Germinal center (tissue), 1 donor: ENCODE data around the gene BBLN.
A peak's percentile ranks its signal among the peaks of the same experiment; 100 is the strongest.

Source experiments
- DNase-seq: peaks from one replicate; pipeline ENCODE4 v3.0.0; 2012; ENCODE audit warnings: mixed read lengths, low spot score

Gene BBLN

DNA sequence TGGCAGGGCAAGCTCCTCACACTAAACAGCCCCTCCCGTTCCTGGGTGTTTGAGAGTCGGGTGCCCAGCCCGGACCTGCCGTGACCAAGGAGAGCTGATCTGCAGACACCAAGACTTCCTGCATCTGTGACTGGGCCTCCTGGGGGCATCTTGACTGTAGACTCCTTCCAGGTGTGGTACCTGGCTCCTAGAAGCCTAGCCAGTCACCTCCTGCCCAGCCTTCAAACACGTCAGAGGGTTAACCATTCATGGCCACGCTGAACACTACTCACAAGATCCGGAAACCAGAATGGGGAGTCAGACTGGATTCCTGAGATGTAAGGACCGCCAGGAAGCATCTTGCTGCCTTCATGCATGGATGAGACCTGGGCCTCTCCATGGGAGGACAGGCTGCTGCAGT is 14.5 kb upstream of the BBLN start:
- no peak for DNase-seq

DNA sequence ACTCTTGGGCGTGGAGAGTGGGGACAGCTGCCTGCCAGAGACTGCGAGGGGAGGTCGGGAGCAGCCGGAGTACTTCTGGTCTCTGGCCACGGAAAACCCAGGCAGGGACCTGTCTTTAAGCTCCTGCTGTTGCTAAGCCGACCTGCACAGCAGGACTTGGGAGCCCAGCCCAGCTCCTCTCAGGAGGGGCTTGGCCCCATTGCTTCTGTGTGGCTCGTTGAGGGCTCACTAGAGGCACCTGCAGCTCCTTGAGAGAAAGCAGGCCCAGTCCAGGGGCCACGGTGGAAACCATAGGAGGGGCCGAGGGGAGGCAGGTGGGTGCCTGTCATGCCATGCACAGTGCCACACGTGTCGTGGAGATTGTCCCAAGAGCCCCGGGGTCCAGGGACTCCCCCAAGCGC is 14.1 kb upstream of the BBLN start:
- no peak for DNase-seq

DNA sequence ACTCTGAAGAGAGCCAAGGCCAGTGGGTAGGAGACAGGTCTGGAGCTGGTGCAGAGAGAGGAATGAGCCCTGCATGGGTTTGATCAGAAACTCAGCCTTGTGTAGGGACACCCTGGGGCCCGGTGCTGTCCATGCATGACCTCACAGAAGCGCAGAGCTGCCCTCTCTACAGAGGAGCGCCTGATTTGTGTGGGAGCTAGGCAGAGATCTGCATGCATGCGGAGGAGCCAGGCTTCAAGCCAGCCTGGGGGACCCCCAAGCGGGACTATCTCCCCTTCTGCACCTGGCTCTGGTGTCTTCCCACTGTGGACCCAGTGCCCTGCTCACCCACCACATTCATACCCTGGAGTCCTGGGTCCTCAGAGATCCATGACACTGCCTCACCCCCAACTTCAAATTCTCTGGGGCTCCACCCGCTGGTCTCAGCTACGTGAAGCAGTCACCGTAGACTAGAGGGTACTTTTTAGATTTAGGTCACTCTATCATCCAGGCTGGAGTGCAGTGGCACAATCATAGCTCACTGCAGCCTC is 13.4 kb upstream of the BBLN start:
- DNase-seq = no peak

DNA sequence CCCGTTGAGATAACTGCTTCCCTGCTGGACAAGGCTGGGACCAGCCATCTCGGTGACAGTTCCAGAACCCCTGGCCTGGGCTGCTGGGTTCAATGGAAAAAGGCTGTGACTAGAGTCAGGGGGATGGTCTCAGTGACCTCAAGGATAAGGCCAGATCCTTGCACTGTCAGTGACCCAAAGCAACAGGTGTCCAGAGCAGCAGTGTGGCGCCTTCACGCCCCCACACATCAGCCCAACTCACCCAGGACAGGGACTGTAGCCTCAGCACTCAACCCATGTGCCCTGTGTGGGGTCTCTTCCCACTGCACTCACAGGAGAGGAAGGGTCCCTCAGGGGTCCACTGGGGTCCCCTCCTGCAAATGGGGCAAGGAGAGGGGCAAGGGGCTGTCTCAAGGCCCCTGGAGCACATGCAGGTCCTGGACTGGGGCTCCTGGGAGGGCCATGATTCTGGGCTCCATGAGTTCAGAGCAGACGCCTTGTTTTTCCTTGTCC is 11.5 kb upstream of the BBLN start:
- no peak for DNase-seq

DNA sequence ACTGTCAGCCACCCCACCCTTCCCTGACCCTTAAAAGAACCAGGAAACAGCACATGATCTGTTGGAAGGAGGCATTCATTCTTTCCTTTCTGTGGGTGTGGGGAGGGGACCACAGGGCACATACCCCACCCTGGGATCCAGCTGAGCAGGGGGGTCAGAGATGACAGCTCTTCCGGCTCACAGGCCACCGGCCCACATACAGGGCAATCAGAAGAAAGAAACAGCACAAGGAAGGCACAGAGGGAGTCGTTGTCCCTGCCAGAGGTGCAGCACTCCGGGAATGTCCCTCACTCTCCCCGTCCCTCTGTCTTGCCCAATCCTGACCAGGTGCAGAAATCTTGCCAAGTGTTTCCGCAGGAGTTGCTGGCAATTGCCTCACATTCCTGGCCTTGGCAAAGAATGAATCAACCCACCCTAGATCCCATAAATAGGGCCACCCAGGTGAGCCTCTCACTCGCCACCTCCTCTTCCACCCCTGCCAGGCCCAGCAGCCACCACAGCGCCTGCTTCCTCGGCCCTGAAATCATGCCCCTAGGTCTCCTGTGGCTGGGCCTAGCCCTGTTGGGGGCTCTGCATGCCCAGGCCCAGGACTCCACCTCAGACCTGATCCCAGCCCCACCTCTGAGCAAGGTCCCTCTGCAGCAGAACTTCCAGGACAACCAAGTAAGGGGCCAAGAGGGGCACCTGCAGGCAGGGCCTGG is 10.9 kb upstream of the BBLN start, which contains the start of gene LCN2:
Gene LCN2 (plus strand): TSS at position 453 of the 701 bp plus-strand sequence. CDS start 73 bp downstream, at position 526.
- no peak for DNase-seq

DNA sequence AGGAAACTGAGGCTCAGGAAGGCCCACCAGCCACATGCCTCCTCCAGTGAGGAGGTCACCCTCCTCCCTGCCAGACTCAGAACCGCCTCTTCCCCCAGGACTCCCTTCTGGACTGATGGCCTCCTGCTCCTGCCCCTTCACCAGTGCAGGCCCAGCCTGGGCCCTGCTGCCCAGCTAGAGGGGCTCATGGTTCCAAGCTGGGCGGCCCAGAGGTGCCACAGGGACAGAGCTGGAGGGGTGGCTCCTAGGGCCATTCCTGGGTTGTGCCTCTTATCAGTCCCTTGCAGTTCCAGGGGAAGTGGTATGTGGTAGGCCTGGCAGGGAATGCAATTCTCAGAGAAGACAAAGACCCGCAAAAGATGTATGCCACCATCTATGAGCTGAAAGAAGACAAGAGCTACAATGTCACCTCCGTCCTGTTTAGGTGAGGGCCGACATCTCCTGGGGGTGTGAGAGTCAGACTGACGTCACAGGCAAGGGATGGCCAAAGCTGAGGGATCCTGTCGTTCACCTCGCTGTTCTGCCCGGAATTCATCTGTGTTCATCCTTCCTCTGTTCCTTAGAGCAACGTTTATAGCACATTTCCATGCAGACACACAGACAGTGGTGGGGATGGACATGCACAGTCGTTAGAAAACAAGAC is 10.0 kb upstream of the BBLN start:
- DNase-seq = no peak

DNA sequence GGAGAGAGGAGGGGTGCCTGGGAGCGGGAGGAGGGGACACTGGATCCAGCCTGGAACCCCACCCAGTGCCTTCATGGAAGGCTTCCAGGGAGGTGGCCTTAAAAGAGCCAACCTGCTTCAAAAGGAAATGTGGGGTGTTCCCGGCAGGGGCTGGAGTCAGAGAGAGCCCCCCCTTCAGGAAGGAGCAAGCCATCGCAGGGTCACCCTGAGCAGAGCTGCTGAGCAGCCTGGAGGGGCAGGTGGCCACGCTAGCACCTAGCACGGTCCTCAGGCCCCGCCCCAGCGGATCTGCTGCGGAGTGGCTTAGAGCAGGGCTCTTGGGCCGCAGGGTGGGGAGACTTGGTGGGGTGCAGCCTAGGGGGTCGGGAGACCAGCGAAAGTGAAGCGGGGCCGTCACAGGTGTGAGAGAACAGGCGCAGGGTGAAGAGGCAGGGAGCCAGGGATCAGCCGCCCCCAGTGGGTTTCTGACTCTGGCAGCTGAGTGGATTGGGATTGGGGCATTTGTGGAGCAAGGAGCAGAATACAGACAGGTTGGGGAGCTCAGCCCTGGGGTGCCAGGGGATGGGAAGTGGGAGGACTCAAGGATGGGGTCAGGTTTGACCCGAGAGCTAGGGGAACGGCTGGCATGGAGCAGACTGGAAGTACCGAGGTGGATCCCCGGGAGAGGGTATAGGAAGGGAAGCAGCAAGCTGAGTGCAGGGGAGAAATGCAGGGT is 9.3 kb upstream of the BBLN start:
- DNase-seq = no peak

DNA sequence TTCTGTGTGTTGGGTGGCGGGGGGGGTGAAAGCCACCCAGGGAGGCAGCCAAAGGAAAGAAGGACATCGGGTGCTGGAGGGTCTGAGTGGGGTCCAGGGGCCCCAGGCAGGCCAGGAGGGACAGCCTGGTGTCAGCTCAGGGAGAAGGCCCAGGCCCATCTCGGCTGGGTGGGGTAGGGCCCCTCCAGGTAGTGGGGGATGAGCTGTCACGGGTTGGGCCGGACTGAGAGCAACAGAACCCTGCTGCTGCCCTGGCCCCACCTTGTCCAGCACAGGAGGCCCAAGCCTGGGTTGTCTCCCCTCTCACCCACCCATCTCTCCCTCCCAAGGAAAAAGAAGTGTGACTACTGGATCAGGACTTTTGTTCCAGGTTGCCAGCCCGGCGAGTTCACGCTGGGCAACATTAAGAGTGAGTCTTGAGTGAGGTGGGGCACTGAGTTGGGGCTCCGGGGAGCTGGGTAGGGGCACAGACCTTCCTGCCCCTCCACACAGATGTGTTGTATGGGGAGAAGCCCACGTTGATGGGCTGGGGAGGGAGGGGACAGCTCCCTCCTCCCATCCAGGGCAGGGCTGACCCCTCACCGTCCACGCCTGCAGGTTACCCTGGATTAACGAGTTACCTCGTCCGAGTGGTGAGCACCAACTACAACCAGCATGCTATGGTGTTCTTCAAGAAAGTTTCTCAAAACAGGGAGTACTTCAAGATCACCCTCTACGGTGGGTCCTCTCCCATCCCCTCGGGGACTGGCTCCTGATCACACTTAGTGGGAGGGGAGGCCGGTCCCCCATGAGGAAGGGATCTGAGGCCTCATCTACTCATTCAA is 8.5 kb upstream of the BBLN start:
- DNase-seq = no peak

DNA sequence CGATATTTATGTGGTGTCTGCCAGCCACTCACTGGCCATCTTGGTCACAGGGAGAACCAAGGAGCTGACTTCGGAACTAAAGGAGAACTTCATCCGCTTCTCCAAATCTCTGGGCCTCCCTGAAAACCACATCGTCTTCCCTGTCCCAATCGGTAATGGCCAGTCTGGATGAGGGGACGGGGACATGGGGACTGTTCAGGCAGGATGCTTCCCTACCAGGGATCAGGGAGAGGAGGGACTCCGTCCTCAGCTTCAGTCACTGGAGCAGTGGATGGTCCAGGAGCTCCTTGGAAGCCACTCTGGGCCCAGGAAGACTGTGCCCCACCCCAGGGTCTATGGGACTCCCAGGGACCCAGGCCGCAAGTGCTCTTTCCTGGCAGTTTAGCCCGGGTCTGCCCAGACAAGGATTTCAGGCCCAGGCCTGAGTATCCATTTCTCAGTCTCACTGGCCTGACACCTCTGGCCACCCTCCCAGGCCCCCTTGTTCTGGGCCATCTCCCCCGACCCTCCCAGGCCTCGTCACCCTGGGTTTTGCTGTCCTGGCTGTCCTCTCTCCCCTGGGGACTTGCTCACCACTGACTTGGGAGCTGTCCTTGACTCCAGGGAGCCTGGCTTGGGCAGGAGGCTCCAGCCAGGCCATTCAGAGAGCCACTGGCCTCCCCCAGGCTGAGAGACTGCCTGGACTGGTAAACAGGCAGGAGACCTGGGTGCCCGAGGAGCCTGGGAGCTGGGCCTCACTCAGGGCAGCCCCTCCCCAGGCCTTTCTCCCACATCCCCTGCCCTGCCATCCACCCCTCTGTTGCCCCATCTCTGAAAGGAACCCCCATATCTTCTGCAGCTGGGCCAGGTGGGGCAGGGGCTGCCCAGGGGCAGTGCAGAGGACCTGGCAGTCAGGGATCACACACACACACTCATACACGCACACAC is 7.7 kb upstream of the BBLN start:
- DNase-seq = no peak

DNA sequence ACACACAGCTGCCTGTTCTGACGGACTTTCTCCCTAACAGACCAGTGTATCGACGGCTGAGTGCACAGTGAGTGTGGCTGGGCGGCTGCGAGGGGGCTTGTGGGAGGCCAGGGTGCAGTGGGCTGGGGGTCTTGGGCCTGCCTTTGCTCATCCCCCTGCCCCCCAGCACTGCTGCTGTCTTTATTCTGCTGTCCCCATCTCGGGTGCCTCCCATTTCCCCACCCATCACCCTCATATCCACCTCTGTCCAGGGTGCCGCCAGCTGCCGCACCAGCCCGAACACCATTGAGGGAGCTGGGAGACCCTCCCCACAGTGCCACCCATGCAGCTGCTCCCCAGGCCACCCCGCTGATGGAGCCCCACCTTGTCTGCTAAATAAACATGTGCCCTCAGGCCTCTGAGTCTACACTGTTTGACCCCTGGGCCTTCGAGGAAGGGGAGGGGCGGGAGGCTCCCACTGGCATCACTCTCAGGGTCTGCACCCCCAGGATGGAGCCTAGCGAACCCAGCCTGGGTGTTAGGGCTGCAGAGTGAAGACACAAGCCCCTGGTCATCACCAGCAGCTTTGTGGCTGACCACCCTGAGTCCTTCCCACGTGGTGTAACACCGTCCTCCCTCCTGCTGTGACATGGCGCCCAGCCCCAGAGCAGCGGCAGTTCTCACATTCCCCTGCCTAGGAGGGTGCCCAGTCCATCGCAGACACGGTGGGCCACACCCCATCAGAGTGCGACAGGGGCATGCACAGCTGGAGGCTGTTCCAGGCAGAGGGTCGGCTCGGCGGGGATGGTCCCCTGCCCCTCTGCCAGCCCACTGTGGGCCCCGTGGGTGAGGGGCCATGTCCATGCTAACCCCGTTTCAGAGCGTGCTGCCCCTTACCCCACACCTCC is 6.8 kb upstream of the BBLN start:
- no peak for DNase-seq

DNA sequence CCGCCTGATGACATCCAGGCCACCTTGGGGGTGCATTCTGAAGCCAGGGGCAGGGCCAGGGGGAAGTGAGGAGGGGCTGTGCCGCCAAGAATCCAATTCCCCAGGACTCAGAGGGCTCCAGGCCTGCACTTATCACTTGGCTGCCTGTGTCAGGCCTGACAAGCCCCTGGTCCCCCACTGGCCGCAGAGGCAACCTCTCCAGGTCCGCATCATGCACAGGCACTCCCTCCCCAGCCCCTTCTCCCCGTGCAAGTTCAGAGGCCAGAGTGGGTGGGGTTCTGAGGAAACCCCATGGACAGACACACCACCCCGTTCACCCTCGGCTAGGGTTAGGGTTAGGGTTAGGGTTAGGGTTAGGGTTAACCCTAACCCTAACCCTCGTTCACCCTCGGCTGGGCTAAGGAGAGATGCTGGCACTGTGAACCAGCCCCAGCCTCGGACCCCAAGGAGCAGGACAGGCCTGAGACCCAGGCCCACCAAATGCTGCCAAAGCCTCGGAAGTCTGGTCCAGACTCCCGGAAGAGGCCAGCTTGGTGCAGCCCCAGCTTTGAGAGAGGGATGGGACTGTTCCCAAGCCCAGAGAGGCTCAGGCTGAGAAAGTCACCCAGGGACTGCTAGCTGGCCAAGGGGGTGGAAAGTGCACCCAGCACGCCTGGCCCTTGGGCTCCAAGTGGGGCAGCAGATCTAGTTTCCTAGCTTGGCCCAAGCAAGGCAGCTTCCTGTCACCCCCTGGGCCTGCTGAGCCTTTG is 5.9 kb upstream of the BBLN start:
- DNase-seq = no peak

DNA sequence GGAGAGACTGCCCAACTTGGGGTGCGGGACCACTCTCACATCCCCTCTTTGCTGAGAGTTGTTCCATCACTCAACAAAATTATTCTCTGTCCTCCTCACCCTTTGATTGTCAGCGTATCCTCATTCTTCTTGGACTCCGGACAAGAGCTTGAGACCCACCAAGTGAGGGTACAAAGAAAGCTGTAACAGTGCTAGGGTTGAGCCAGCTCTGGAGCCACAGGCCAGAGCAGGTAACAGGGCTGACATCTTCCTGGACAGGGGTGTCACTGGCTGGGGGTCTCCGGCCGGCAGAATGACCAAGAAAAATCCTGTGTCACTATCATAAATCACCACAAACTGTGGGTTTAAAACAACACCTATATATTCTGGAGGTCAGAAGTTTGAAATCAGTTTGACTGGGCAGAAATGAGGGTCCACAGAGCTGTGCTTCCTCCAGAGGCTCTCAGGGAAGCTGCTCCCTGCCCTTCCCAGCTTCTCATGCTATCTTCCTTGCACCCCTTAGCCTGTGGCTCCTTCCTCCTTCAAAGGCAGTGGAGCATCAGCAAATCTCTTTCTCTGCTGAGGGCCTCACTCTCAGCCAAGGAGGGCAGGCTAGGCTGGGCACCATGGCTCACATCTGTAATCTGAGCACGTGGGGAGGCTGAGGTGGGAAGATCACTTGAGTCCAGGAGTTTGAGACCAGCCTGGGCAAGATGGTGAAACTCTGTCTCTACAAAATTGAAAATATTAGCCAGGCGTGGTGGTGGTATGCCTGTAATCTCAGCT is 4.1 kb upstream of the BBLN start:
- DNase-seq = no peak

DNA sequence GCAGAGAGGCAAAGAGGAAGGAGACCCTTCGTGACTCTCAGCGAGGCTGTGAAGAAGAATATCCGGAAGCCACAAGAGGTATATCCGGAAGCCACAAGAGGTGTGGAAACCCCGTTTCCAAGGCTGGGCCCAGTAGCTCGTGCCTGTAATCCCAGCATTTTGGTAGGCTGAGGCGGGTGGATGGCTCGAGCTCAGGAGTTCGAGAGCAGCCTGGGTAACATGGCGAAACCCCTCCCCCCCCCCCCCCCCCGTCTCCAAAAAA is 612 bp upstream of the BBLN start:
- peak; percentile 25 for DNase-seq

DNA sequence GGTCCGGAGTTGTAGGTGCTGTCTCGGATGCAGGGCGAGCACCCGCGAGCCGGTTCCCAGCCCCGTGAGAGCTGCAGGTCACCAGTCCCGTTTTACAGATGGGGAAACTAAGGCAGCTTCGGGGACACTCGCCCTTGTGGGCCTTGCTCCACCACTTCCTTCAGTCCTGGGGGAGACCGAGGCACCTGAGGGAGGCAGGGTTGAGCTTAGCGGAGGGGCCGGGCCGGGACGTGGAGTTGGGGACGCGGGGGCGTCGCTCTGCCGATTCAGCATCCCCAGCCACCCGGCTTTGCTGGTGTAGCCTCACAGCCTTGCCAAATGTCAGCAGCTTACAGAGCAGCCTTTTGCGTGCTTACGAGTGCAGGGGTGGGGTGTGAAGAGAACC is 530 bp downstream of the BBLN start:
- DNase-seq = peak; percentile 51

DNA sequence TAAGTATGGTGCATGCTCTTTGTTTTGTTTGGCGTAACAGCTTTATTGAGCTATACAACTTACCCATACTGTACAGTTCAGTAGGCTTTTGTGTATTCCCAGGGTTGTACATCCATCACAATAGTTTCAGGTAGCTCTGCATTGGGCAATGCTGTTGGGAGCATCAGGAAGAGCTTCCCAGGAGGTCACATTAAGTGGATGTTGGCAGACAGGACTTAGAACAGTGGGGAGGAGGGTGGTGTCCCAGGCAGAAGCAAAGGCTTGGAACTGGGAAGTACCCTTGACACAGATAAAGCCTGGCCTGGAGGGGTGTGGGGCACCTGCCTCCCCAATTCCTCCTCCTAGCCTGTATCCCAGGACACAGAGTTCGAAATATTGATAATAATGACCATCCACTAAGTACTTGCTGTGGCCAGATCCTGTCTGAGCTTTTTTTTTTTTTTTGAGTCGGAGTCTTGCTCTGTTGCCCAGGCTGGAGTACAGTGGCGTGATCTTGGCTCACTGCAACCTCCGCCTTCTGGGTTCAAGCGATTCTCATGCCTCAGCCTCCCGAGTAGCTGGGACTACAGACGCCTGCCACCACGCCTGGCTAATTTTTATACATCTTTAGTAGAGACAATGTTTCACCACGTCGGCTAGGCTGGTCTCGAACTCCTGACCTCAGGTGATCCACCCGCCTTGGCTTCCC is 1.3 kb downstream of the BBLN start:
- no peak for DNase-seq

DNA sequence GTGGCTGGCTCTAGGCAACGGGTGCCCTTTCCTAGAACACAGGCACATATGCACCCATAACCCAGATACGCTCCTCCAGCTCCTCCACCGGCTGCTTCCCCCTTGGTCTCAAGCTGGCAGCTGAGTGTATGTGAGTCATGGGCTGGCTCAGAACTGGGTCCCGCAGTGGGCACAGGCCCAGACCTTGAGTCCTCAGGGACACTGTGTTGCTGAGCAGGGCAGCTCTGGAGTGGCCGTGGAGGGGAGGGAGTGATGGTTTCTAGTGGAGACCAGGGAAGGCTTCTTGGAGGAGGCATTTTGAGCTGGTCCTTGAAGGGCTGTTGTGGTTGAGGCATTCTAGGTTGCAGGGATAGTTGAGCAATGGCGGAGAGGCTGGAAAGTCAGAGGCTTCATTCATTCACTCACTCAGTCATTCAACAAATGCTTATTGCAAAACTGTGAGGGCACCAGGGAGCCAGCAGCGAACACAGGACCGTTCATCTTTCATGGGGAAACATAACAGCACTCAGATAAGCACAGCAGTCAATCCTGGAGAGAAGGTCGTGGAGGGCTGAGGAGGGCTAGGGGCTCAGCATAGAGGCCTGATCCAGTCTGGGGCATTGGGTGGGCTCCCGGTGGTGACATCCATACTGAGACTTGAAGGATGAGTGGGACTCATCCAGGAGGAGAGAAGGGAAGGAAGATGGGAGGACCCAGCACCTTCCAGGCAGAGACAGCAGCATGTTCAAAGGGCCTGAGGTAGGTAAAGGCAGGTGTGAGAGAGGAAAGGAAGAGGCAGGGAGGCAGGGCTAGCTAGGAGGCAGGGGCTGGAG is 2.4 kb downstream of the BBLN start:
- no peak for DNase-seq

DNA sequence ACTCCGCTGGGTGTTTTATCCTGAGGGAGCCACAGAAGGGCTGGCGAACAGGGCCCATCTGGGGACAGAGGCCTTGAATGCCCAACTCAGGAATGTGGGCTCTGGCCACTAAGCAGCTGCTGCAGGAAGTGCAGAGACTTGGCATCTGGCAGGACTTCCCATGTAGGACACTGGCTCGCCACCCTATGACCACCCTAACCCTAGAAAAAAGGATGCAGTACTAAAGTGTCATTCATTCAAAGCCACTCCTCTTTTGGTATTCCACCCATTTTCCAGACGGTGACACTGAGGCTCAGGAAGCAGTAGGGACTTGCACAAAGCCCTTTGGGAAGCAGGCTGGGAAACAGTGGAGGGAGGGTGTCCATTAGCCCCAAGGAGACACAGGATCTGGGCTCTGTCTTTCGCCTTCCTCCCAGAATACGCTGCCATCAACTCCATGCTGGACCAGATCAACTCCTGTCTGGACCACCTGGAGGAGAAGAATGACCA is 3.0 kb downstream of the BBLN start:
- DNase-seq = no peak
